ENCODE results near the gene ITGB6.

DNA sequence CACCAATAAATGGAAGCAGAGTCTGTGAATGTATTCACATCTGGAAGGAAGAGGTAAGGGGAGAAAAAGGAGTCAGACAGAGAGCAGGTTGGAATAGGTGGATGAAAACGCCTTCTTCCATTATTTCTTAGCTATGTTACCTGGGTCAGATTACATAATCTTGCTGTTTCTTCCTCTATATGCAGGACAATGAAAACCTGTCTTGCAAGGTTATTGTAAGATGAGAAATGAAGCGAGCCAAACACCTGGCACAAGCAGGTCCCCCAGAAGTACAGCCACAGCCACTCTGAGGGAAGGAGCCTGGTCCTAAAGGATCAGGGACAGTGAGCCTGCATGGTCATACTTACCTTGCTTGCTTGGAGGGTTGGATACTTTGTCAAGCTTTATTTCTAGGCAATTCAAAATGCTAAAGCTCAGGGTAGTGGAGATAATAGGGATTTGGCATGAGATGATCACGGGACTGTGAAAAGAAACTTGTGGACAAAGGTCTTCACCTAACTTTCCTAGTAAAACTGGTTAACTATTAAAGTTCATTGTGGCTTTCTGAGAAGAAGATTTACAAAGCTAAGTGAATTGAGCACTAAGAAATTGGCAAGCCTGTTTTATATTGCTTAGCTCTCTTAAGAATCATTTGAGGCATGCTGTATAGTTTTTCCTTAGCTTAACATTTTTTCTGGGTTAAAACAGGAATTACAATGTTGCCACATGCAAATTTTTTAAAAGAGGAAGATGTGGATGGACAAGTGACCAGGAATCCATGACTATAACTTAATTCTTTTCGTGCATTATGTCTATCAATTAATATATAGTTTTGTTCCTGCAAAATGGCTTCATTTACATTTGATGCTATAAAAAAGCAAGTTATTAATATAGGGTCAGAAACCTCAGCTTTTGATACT is 121.9 kb downstream of the ITGB6 start:
- TF ChIP-seq CTCF (IDR thresholded peaks at IDR 0.05 in 4 of 5, conservative IDR thresholded peaks at IDR 0.05 in 1 of 5) (no peak), POLR2A (IDR thresholded peaks at IDR 0.05) (no peak)
